ENCODE results near the gene PTPN18.

GRCh38 chr2:130389358-130389757, 33.5 kb downstream of the PTPN18 start:
- TF ChIP-seq CTCF (IDR thresholded peaks at IDR 0.05) (no peak), EP300 (IDR thresholded peaks at IDR 0.05) (no peak)
